ENCODE data around the gene TMEM39A.

Gene TMEM39A

GRCh38 chr3:119500265-119500664 is 36.9 kb upstream of the TMEM39A start:
- TF ChIP-seq CTCF (IDR thresholded peaks at IDR 0.05; ENCODE audit: low read depth, low read length), result no peak
- H3K4me3 ChIP-seq (ENCODE audit: low read depth, low read length), result no peak overlapping the region

- TF ChIP-seq CTCF (IDR thresholded peaks at IDR 0.05; ENCODE audit: low read depth, low read length), result no peak
- peak within 1 kb of the TSS; percentile 99 for H3K4me3 ChIP-seq (ENCODE audit: low read depth, low read length)
These were observed 35.0 kb upstream of the TMEM39A start, which contains the start of gene TIMMDC1 for GRCh38 chr3:119498186-119499011. TIMMDC1 (plus strand) TSS chr3:119498547; CDS start chr3:119498734, 187 bp downstream.

- peak overlapping the region; percentile 99 for H3K4me3 ChIP-seq (ENCODE audit: low read depth, low read length)
- no peak for TF ChIP-seq CTCF (IDR thresholded peaks at IDR 0.05; ENCODE audit: low read depth, low read length)
These were observed 34.4 kb upstream of the TMEM39A start for GRCh38 chr3:119497820-119498185.

- TF ChIP-seq CTCF (IDR thresholded peaks at IDR 0.05; ENCODE audit: low read depth, low read length), result no peak
- H3K4me3 ChIP-seq (ENCODE audit: low read depth, low read length), result no peak overlapping the region
These were observed 31.2 kb upstream of the TMEM39A start for GRCh38 chr3:119494597-119494996.

- no peak for TF ChIP-seq CTCF (IDR thresholded peaks at IDR 0.05; ENCODE audit: low read depth, low read length)
- no peak overlapping the region for H3K4me3 ChIP-seq (ENCODE audit: low read depth, low read length)
These were observed 29.4 kb upstream of the TMEM39A start for GRCh38 chr3:119492810-119493209.

GRCh38 chr3:119492128-119492527 is 28.7 kb upstream of the TMEM39A start:
- no peak overlapping the region for H3K4me3 ChIP-seq (ENCODE audit: low read depth, low read length)
- no peak for TF ChIP-seq CTCF (IDR thresholded peaks at IDR 0.05; ENCODE audit: low read depth, low read length)

- no peak overlapping the region for H3K4me3 ChIP-seq (ENCODE audit: low read depth, low read length)
- TF ChIP-seq CTCF (IDR thresholded peaks at IDR 0.05; ENCODE audit: low read depth, low read length), result no peak
These were observed 26.7 kb upstream of the TMEM39A start for GRCh38 chr3:119490153-119490552.

Measured in WI38 (cell line).